ENCODE data around the gene BLTP3A.

DNA sequence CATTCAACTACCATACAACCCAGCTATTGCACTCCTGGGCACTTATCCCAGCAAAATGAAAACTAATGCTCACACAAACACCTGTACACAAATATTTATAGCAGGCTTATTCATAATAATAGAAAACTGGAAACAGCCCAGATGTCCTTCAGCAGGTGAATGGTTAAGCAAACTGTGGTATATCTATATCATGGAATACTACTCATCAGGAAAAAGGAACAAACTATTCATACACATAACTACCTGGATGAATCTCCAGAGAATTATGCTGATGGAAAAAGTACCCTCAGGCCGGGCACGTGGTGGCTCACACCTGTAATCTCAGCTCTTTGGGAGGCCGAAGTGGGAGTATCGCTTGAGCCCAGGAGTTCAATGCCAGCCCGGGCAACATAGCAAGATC lies 3.8 kb upstream of the BLTP3A start:
- TF ChIP-seq EZH2phosphoT487 (IDR thresholded peaks at IDR 0.05; ENCODE audit: insufficient read depth, low read depth) (no peak), EZH2 (IDR thresholded peaks at IDR 0.05; ENCODE audit: insufficient read depth, poor library complexity, severe bottlenecking) (no peak)

Data from GM23248 (cell line).